Upper lobe of left lung (tissue), 4 donors: Measurements from ENCODE around the gene WDR46.

Source experiments
- POLR2A ChIP-seq, 4 donors: fragments of 450-650 bp; IDR thresholded peaks; one replicate each; pipeline ENCODE4 v1.5.1; 2016 to 2017; ENCODE audit warnings: antibody characterized with exemption in 4 of 4, mild to moderate bottlenecking in 2 of 4
- TF ChIP-seq, protein P1 (sequence below), 6 experiments: fragments of 450-650 bp in 4 of 6; fragments of 200-600 bp in 2 of 6; sonication (generic) in 2 of 6; IDR thresholded peaks; one replicate each; pipeline ENCODE4 v1.5.1; 2016 to 2019; ENCODE audit warnings: antibody characterized with exemption in 6 of 6

DNA sequence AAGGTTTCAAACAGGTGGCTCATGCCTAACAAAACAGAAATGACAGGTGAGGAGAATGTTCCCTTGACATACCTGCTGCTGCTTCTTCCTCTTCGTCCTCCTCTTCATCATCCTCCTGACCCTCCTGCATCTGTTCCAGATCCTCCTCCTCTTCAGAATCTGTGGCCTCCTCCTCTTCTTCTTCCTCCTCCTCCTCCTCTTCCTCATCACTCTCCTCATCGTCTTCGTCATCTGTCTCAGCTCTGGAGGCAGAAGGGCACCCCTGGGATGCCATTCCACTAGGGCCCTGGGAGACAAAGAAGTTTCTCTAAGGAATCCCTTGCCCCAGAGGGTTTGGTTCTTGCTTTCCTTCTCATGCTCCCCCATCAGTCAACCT, 30.9 kb upstream of the WDR46 start:
- no peak for TF ChIP-seq POLR2A (IDR thresholded peaks at IDR 0.05)
- TF ChIP-seq, protein P1, sequence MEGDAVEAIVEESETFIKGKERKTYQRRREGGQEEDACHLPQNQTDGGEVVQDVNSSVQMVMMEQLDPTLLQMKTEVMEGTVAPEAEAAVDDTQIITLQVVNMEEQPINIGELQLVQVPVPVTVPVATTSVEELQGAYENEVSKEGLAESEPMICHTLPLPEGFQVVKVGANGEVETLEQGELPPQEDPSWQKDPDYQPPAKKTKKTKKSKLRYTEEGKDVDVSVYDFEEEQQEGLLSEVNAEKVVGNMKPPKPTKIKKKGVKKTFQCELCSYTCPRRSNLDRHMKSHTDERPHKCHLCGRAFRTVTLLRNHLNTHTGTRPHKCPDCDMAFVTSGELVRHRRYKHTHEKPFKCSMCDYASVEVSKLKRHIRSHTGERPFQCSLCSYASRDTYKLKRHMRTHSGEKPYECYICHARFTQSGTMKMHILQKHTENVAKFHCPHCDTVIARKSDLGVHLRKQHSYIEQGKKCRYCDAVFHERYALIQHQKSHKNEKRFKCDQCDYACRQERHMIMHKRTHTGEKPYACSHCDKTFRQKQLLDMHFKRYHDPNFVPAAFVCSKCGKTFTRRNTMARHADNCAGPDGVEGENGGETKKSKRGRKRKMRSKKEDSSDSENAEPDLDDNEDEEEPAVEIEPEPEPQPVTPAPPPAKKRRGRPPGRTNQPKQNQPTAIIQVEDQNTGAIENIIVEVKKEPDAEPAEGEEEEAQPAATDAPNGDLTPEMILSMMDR (IDR thresholded peaks at IDR 0.05): no peak
